COLO829 (cell line): ENCODE data around the gene CHRD.

Experiments
- DNase-seq: peaks from one replicate; pipeline ENCODE4 v3.0.0; 2012; ENCODE audit warnings: low spot score

Gene CHRD

DNA sequence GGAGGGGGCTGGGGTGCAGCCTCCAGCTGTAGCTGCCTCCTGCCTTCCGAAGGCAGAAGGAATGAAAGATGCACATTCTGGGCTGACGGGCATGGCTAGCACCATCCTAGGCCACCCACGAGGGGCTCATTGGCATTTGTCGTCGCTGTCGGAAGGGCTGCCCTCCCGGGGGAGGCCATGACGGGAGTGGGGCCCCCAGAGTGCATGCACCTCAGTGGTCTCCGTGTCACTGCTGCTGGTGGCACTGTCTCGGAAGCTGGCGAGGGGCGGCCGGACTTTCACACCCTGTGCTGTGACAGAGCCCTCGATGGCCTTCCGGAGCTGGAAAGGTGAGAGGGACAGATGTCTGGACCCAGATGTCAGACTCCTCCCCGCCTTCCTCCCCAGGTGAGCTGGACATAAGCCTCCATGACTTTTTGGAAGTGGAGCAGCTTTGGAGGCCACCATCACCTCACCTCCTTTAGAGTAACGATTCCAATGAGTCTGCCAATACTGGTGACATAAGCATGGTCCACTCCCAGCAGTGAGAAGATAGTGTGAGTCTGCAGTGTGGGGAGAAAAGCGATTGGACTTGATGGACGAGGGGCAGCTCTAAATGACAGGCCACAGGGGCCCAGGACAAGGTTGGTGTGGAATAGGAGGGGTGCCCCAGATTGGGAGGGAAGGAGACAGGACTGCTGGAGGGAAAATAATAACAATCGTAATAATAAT, 33.2 kb upstream of the CHRD start:
- DNase-seq, result no peak

- DNase-seq, result no peak
Observed at GRCh38 chr3:184347321-184348056, 32.4 kb upstream of the CHRD start.

DNA sequence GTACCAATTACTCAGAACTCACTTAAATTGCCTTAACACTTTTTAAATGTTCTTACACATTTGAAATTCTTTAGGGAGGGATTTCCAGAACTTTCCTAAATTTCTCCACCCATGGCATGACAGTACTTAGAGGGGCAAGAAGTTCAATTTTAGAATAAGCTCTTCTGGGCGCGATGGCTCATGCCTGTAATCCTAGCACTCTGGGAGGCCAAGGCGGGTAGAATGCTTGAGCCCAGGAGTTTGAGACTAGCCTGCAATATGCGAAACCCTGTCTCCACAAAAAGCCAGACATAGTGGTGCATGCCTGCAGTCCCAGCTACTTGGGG, 31.8 kb upstream of the CHRD start:
- DNase-seq, result no peak

DNA sequence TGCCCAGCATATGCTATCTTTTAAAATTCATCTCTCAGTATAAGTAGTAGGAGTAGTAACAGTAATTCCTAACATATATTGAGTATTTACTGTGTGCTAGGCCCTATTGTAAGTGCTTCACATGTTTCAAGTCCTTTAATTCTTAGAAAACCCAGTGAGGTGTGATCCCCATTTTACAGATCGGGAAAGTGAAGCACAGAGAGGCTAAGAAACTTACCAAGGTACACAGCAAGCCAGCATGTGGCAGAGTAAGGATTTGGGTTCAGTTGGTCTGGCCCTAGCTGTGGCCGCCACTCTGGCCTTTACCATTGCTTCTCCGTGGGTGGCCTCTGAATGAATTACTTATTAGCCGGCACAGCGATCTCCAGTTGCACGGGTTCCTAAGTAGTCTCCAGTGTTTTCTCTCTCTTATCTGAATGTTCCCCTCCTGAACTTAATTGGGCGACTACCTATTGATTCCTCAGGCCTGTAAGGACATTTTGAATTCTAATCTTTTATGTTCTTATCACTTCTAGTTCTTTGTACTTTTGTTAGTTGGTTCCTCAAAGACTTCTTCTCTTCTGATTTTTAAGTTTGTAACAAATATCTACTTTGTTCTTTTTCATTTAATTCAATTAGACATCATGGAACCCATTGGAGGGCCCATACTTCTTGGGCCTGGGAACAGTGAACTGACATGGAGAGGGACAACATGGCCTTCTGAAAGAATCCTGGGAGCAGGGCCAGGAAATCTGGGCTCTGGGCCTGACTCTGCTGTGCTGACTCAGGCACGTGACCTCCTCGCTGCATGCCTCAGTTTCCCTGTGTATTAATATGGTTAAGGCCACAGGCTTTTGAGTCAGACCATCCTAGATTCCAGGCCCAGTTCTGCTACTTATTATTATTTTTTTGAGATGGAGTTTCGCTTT, 30.0 kb upstream of the CHRD start:
- no peak for DNase-seq

DNA sequence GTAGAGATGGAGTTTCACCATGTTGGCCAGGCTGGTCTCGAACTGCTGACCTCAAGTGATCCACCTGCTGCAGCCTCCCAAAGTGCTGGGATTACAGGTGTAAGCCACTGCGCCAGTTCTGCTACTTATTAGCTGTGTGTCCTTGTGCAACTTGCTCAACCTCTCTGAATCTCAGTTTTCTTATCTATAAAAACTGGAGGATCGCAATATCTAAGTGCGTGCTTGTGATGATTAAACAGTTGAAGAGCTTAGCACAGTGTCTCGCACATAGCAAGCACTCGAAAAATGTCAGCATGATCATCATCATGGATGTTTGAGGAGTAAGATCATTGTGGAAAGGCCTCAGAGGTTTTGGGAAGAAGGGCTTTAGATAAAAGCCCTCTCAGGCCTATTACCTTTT, 29.2 kb upstream of the CHRD start:
- DNase-seq, result no peak

- no peak for DNase-seq
Observed at GRCh38 chr3:184351511-184352148, 28.2 kb upstream of the CHRD start.

DNA sequence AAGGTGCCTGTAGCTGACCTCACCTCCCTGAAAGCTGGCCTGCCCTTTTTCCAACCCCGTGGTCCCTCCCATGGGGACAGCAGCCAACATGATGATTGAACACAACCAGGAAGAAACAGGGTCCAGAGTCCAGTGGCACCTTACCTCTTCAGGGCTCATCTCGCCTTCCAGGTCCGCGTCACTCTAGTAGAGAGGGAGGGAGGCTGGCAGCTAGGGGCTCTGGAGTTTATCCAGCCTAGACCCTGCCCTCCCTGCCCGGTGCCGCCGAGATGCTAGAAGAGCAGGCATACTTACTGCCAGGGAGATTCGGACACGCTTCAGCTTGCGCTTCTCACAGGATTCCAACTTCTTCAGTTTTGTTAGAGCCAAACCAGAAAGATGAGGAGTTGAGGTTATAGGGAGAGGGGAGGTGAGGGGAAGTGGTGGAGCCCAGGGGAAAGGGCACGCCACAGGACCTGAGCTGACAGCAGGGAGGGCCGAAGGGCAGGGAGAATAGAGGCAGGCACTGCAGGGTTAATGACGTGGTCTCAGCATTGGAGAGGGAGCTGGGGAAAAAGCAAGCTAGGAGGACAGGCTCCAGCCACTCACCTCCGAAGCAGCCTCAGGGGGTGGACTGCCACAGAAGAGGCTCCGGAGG, 27.6 kb upstream of the CHRD start:
- DNase-seq, result no peak

- no peak for DNase-seq
Observed at GRCh38 chr3:184352897-184353545, 26.8 kb upstream of the CHRD start.

DNA sequence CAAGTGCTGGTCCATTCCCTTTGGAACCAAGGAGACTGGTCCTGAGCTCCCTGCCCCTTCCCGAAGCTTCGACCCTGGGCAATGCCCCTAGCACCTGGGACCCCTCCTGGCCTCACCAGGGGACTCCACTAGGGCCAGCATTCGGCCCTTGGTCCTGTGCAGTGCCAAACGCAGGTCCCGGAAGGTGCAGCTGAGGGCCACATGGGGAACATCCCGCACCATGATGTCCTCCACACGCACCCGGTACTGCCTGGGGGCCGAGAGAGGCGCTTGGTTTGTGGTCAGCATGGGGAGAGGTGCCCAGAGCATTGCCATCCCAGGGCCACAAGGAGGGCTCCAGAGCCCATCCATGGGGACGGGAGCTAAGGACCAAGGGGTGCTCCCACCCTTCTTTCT, 26.3 kb upstream of the CHRD start:
- DNase-seq, result no peak

GRCh38 chr3:184354121-184354728, 25.6 kb upstream of the CHRD start:
- peak; percentile 45 for DNase-seq

GRCh38 chr3:184354754-184355153, 25.1 kb upstream of the CHRD start:
- no peak for DNase-seq

DNA sequence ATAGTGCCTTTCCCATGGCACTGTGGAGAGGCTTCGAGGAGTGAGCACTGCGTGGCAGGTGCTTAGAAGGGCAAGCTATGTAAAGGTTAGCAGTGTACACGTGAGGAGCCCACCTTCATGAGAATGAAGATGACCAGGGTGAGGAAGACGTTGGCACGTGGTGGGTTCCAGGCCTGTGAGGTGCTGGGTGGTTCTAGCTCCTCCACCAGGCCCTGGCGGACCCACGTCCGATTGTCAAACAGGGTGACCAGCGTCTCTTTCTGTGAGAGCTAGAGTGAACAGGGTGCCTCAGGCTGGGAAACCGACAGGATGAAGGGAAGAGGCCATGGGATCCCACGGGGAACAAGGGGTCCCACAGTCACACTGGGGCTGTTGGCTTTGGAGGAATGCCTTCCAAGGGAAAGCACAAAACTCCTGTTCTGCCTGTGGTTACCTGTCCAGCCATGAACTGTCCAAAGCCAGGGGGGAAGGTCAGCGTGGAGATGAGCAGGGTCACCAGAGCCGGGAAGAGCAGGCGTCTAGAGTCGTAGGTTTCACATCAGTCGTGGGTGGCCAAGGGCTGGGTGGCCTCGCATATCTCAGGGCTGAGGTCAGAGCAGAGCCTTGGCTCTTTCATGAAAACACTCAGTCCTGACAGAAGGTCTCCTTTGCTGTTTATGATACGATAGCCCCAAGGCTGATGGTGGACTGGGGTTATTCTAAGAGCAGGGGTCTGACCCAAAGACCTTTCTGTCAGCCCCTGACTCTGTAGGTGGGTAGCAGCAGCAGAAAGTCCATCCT, 24.4 kb upstream of the CHRD start:
- no peak for DNase-seq

DNA sequence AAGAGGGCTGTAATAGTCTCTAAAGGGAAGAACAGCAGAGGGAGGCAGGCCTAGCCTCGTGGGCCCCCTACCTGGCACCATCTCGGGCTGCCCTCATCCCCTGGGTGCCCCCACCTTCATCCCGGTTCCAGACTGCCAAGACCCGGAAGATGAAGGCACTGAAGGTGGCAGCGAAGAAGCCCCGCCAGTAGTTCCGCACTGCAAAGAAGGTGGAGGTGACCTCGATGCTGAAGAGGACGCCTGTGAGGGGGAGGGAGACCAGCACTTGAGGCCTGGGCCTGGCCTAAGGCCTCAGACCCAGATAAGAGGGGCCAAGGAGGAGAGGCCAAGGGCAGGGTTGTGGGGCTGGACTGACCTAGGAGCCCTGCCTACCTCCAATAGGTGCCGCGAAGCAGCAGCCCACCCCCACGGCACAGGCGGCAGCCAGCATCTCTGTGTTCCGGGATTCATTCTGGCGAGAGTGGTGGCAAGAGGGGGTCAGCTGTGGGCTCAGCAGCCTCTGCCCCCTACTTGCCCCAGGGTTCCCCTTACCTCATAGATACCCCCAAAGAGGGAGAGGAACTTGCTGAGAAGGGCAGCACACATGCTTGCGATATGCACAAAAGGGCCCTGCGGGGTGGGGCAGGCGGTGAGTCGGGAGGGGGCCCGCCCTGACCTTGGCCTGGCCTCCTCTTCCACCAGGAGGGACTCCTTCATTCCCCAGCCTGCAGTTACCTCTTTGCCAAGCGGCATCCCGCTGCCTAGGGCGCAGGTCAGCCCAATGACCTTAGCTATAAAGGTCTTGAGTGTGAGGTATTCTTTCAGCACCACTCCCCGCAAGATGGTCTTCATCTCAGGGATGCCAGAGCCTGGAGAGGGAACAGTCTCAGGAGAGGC, 22.4 kb upstream of the CHRD start:
- no peak for DNase-seq

DNA sequence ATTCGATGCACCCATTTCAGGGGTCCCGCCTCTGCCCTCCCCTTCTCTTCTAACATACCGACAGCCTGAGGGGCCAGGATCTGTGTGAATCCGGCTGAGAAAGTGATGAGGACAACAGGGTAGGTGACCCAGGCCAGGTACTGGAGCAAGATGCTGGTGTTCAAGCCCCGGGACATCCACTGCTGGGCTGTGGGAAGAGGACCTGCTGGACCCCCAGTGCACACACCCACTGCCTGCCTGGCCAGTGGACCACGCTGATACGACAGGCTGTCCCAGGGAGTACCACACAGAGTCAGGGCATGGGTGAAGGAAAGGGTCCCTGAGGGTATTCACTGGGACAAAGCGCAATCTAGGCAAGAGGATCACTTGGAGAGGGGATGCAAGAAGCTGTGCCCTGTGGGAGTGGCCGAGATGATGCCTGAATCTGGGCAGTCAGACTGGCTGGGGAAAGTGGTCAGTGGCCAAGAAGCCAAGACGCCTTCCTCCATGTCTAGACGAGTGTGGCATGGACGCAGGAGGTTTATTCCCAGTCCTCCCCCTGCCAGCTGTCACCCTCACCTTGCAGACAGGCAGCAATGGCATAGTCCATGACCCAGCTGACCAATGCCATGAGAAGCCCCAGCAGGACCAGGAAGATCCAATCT, 21.6 kb upstream of the CHRD start:
- no peak for DNase-seq

- no peak for DNase-seq
Observed at GRCh38 chr3:184358921-184359350, 20.9 kb upstream of the CHRD start.

DNA sequence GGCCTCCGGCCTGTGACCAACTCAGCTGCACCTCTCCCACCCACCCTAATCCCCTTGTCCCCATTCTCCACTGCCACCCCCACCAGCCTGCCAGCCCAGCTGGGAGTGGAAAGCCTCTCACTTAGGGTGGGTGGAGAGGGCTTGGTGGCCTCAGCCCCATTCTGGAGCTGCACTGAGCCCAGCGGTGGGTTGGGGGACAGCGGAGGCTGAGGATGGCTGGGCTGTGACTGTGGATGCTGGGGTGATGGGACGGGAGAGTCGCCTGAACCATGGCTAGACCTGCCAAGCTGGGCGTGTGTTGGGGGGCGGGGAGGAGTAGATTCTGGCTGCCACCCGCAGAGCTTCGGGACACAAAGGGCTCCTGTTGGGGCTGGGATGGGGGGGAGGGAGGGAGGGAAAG, 20.2 kb upstream of the CHRD start:
- DNase-seq, result no peak

GRCh38 chr3:184360070-184360928, 19.6 kb upstream of the CHRD start:
- no peak for DNase-seq
